A673 (cell line): ENCODE results near the gene UBL7. TPM values are rescaled to one million over a fixed set of nuclear protein-coding genes. Genes with fewer than 3 reads are reported as not detected.

Experiments
- BruUV-seq: library from RNA; stranded (reverse); fragments of 400-500 nt; replicated peaks from 2 replicates; lab custom pipeline; 2021; lab: Mats Ljungman, UMichigan
- CTCF ChIA-PET: fragments of 300-600 bp; sonication (Branson Sonifier 250); formaldehyde crosslinking; loops from one replicate; lab custom pipeline; 2022; ENCODE audit warnings: antibody characterized with exemption; lab: Charles Lee
- POLR2A ChIA-PET: fragments of 300-600 bp; sonication (Branson Sonifier 250); formaldehyde crosslinking; loops from one replicate; lab custom pipeline; 2022; ENCODE audit warnings: antibody characterized with exemption; ENCODE audit not compliant: low non-redundant PET; lab: Charles Lee
- DNase-seq: peaks from one replicate; pipeline ENCODE4 v3.0.0-alpha.2; 2015; ENCODE audit warnings: low spot score
- H3K27ac ChIP-seq: fragments of 200-600 bp; sonication (generic); 2 replicates; pipeline ENCODE4 v1.5.1; 2016; ENCODE audit warnings: mixed run types, low read depth, mild to moderate bottlenecking, mixed read lengths, antibody characterized with exemption, low read length; ENCODE audit not compliant: poor library complexity, severe bottlenecking
- H3K27me3 ChIP-seq: fragments of 200-600 bp; sonication (generic); replicated peaks from 2 replicates; pipeline ENCODE4 v1.6.1; 2017; ENCODE audit warnings: mixed run types, low read depth, mild to moderate bottlenecking, mixed read lengths, antibody characterized with exemption, low read length; ENCODE audit not compliant: insufficient read depth, poor library complexity
- H3K36me3 ChIP-seq: fragments of 200-600 bp; sonication (generic); 2 replicates; pipeline ENCODE4 v1.6.1; 2016; ENCODE audit warnings: mixed run types, mild to moderate bottlenecking, mixed read lengths, antibody characterized with exemption, low read length; ENCODE audit not compliant: insufficient read depth, poor library complexity, severe bottlenecking
- H3K4me1 ChIP-seq: fragments of 200-600 bp; sonication (generic); 2 replicates; pipeline ENCODE4 v1.6.1; 2017; ENCODE audit warnings: mixed run types, mild to moderate bottlenecking, mixed read lengths, antibody characterized with exemption, low read length; ENCODE audit not compliant: insufficient read depth, poor library complexity, severe bottlenecking
- H3K4me3 ChIP-seq: fragments of 200-600 bp; sonication (generic); 2 replicates; pipeline ENCODE4 v1.5.1; 2016; ENCODE audit warnings: low read depth, mixed run types, mild to moderate bottlenecking, mixed read lengths, low read length; ENCODE audit not compliant: poor library complexity, severe bottlenecking
- H3K9me3 ChIP-seq: fragments of 200-600 bp; sonication (generic); 2 replicates; pipeline ENCODE4 v1.6.1; 2016; ENCODE audit warnings: mixed run types, low read depth, mild to moderate bottlenecking, mixed read lengths, antibody characterized with exemption, low read length; ENCODE audit not compliant: poor library complexity, severe bottlenecking
- EZH2 ChIP-seq: fragments of 200-600 bp; sonication (generic); IDR thresholded peaks from 2 replicates; pipeline ENCODE4 v1.6.1; 2017; ENCODE audit warnings: borderline replicate concordance, low read depth, mild to moderate bottlenecking, mixed read lengths, antibody characterized with exemption, low read length; ENCODE audit not compliant: poor library complexity, severe bottlenecking
- intact Hi-C: fragments of 100-400 bp; cut with micrococcal nuclease; formaldehyde crosslinking; loops from one replicate; pipeline ENCODE4 v1.10.0; 2022; ENCODE audit not compliant: unreplicated experiment
- total RNA-seq: library from RNA; stranded (reverse); gene quantifications from 2 replicates; pipeline ENCODE4 v1.2.3, GENCODE V29; 2021
- TF ChIP-seq, protein P1 (sequence below): fragments of 300-800, 200-600 bp; sonication (generic); conservative IDR thresholded peaks from 2 replicates; pipeline ENCODE4 v1.5.1; 2017; ENCODE audit warnings: low read depth, mild to moderate bottlenecking, antibody characterized with exemption, low read length, moderate library complexity, mixed read lengths

Gene UBL7
- total RNA-seq, 1 experiment from 2014 or later, result 72.5 TPM

DNA sequence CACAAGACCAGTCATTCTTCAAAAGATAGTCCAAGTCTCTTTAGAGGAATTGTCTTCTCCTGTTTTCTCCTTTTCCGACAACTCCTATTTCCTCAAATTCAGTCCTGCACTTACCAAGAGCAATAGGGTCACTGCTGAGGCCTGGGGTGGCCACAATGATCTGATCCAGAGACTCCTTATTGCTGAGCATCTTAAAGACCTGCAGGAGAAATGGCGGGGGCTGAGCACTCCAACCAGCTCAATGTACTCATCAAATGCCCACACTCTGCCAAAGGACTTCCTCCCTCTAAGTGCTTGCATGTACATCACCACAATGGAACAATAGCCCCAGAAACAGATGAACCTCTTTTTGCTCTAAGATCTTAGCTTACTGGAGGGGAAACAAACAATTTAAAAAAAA lies 9.6 kb downstream of the UBL7 start:
- Histone ChIP-seq H3K36me3 (peaks cover 19% of the 10 kb centered on the region), H3K4me3 (no peak overlapping the region), H3K9me3 (no peaks in the 10 kb centered on the region), H3K27ac (no peak overlapping the region), H3K4me1 (no peaks in the 10 kb centered on the region), H3K27me3 (no peaks in the 10 kb centered on the region)
- intact Hi-C loops, result no loop called here
- DNase-seq, result no peak
- ChIA-PET CTCF (no interaction called here), POLR2A (no interaction called here)
- BruUV-seq, result no TSS peak
- no peak for TF ChIP-seq EZH2
- TF ChIP-seq, protein P1, sequence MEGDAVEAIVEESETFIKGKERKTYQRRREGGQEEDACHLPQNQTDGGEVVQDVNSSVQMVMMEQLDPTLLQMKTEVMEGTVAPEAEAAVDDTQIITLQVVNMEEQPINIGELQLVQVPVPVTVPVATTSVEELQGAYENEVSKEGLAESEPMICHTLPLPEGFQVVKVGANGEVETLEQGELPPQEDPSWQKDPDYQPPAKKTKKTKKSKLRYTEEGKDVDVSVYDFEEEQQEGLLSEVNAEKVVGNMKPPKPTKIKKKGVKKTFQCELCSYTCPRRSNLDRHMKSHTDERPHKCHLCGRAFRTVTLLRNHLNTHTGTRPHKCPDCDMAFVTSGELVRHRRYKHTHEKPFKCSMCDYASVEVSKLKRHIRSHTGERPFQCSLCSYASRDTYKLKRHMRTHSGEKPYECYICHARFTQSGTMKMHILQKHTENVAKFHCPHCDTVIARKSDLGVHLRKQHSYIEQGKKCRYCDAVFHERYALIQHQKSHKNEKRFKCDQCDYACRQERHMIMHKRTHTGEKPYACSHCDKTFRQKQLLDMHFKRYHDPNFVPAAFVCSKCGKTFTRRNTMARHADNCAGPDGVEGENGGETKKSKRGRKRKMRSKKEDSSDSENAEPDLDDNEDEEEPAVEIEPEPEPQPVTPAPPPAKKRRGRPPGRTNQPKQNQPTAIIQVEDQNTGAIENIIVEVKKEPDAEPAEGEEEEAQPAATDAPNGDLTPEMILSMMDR, result no peak

DNA sequence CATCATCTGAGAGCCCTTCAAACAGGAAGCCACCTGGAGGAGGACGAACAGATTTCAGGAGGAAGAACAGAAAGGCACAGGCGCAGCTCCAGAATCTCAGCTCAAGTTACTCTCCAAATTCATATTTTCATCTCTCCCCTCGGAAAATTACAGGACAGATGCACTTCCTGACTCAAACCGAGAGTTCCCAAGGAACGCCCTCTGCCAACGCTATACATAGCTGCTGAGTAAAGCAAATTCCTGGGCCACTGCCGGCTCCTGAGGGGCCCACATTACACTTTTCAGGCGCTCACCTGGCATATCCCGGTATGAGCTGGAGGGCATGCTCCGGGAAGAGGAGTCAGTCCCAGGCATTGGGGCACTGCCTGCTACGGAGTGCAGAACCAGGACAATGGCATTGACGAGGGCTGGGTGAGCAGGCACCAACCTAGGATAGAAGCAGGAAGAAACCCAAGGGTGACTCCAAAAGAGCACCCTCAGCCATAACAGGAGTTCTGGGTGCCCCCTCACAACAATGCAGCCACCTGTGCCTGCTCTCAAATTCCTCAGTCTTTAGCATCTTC lies 11.2 kb downstream of the UBL7 start:
- BruUV-seq, result no TSS peak
- Histone ChIP-seq H3K27ac (no peak overlapping the region), H3K4me1 (no peaks in the 10 kb centered on the region), H3K36me3 (peaks cover 17% of the 10 kb centered on the region), H3K9me3 (no peaks in the 10 kb centered on the region), H3K27me3 (no peaks in the 10 kb centered on the region), H3K4me3 (no peak overlapping the region)
- DNase-seq, result no peak
- CTCF ChIA-PET, result no interaction called here
- intact Hi-C loops, result no loop called here
- POLR2A ChIA-PET, result no interaction called here
- TF ChIP-seq, protein P1, result no peak
- TF ChIP-seq EZH2, result no peak

DNA sequence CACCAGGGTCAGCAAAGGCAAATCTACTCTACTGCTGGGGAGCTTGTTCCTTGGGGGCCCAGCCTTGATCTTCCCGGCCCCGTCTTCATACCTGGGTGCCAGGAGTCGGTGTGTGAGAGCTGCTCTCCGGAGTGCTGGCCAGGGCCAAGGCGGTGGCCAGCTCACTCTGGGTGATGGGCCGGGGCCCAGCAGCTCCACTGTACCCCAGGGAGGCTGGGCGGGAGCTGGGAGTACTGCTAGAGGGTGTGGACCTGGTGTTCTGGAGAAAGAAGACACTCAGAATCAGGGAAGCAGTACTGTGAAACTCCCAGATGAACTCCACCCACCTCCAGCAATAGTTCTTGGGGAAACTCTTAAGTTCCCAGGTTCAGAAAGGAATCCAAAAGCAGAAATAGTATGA lies 11.9 kb downstream of the UBL7 start:
- H3K27me3 ChIP-seq, result no peaks in the 10 kb centered on the region
- ChIA-PET CTCF (no interaction called here), POLR2A (no interaction called here)
- DNase-seq, result no peak
- no peak overlapping the region for H3K4me3 ChIP-seq
- peaks cover 17% of the 10 kb centered on the region for H3K36me3 ChIP-seq
- no TSS peak for BruUV-seq
- no peaks in the 10 kb centered on the region for H3K9me3 ChIP-seq
- no peaks in the 10 kb centered on the region for H3K4me1 ChIP-seq
- H3K27ac ChIP-seq, result no peak overlapping the region
- TF ChIP-seq EZH2, result no peak
- TF ChIP-seq, protein P1, result no peak
- intact Hi-C loops, result no loop called here
